ENCODE results near the gene TSPAN5.

The TSPAN5 gene

DNA sequence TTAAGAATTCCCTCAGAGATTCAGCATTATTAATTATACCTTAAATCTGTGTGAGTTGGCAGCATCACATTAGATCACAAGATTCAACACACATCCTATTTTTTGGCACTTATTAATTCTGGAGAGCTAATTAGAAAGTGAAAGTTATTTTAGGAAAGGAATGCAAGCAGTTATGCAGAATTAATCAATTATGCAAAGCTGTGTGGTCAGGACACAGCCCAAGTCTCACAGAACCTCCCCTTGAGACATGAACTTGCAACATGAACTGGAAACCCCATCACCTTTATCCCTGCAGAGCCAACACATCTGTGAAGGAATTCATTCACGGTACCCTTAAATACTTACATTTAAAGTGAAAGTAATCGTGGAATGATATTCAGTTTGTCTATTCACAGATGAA, 80.5 kb downstream of the TSPAN5 start:
- no peak for DNase-seq

DNA sequence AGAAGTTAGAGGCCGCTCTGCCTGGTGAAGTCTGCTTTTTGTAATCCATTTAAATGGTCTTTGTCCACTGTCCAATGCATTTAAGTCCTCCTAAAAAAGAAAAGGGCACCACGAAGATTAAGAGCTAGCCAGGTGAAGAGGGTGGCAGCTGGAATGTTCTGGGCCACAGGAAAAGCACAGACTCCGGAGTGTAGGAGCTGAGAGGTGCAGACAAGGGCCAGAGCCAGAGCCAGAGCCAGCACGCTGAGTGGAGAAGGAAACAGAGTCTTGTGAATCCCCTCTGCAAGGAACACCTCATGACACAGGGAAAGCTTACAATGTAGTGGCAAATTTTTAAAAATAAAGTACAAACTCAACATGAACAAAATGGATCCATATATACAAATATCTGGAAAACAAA, 83.6 kb downstream of the TSPAN5 start:
- DNase-seq = no peak

DNA sequence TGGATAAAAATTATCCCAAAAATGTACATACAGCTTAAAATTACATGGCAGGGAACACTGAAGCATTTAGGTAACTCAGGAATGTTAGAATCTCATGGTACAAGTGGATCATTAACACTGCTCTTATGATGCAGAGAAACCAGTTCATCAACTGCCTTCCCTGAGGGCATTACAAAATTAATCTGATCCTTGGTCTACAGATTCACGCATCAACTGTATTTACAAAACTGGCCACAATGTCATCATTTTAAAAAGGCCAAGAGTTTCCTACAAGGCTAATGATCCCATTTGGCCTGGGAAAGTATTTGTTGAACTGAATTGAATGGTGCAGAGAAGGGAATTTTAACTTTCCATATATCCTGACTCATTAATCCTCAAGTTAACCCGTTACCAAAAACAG, 84.6 kb downstream of the TSPAN5 start:
- no peak for DNase-seq

DNA sequence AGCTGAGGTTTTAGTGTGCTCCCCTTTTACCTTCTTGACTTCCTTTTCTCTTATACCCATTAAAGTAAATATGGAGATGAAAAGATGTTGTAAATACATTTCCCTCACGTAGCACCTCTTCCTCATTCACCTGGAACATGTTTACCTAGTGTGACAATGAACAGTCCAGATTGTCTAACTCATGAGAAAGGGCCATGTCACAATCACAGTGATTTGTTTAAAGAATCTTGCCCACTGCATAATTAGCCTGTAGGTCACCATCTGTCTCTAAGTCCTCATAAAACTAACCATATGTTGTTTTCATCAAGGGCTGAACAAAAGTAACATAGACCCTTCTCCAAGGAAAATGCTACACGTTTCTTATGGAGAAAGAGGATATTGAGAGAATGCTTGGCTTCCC, 85.7 kb downstream of the TSPAN5 start:
- peak; percentile 10 for DNase-seq

- DNase-seq = no peak
Observed at GRCh38 chr4:98571161-98571786, 87.1 kb downstream of the TSPAN5 start.

GRCh38 chr4:98570151-98570797, 88.1 kb downstream of the TSPAN5 start:
- DNase-seq = no peak

DNA sequence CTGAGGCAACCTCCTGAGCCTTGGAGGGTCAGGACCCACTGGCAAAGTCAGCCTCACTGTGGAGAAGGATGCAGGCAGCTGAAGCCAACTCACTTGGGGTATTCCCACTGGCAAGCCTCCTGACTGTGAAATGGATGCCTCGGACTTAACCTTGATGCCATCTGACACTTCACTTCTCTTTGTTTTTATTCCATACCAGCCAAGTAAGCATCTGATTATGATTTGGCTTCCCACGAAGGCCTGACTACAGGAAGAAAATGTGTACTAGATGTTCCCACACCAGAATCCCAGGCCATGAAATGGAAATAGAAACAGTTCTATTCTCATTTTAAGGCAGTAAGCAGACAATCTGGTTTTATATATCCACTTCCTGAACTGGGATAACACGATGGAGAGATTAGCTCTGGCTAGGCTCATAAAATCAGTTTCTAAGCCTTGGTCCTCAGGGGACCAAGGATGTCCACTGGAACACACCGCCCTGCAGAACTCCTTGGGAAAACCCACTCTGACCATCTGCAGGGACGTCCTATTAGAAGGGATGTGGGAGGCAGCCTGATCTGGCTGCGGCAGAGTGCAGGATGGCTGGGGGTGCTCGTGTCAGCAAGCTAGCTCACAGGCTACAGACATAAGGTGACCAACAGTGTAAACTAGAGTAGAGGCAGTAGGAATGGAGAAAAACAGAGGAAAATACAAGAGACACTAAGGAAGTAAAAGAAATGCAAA, 89.3 kb downstream of the TSPAN5 start:
- no peak for DNase-seq

- DNase-seq = no peak
Observed at GRCh38 chr4:98567611-98568010, 90.8 kb downstream of the TSPAN5 start.

DNA sequence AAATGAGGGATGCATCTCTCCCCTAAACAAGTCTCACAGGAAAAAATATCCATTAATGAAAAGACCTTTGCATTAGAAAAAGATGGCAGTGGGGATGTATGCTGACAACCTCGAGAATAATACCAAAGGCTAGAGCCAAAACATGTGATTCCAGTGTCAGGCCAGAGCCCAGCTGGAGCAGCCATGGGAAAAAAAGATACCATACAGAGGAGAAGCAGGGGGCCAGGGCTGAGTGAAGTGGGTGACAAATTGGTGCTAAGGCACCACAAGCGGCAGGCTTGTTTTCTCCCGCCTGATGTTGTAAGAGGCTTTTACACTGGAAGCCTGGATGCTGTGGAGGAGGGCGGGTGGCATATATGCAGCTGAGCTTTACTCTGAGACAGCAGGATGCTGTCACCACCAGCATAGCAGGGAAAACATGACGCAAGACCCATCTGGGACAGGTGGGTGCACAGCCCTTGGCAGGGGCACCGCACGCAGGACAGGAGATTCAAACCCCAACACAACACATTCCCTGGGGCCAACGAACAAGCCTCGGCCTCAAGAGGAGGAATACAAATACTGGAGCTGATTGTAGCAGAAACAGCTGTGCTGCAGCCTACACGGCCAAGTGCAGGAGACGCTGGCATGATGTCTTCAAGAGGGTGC, 91.9 kb downstream of the TSPAN5 start:
- no peak for DNase-seq

- DNase-seq = no peak
Observed at GRCh38 chr4:98565681-98566301, 92.6 kb downstream of the TSPAN5 start.

GRCh38 chr4:98564852-98565251, 93.6 kb downstream of the TSPAN5 start:
- DNase-seq = no peak

DNA sequence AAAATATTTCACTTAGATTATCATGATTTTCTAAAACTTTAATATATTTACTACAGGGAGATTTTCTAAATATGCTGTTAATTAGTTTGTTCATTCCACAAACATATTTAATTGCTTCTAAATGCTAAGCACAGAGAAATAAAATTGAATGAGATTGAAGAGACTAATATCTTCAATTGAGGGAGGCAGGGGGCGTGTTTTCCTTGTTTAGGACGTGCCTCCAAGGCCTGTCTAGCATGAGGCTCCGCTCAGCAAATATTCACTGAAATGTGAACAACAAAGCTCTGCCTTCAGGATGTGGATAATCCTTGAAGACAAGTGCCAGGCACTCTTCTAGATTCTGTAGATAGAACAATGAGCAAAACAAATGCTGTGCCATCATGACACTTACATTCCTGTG, 98.1 kb downstream of the TSPAN5 start:
- DNase-seq = no peak

DNA sequence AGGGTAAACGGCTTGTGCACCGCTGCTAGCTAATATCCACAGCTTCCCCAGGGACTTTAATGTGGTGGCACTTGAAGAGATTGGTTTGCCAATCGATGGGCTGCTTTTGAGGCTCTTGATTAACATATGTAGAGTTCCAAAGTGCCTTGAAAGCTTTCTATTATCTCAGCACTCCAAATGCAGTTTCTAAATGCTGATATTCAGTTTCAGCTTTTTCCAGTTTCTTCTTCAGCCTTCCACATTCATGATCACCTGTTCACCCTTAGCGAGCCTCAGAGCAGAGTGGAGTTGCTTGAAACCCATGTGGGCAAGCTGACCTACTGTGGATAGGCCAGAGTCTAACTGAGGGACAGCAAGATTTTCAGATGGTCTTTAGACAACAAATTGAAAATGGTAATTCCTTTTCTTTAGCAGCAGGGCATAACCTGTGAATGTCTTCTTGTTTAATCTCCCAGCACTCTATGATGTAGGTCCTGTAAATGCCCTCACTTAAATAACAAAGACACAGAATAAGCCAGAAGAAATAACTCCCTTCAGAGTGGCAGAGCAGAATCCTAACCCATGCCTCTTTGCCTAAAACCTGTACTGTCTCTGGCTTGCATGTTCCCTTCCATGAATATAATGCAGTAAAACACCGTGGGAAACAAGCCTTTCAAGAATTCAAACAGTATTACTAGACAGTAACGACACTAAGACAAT, 99.8 kb downstream of the TSPAN5 start:
- no peak for DNase-seq

- no peak for DNase-seq
Observed at GRCh38 chr4:98557194-98557892, 101.1 kb downstream of the TSPAN5 start.

GRCh38 chr4:98556451-98556850, 102.0 kb downstream of the TSPAN5 start:
- DNase-seq = no peak

DNA sequence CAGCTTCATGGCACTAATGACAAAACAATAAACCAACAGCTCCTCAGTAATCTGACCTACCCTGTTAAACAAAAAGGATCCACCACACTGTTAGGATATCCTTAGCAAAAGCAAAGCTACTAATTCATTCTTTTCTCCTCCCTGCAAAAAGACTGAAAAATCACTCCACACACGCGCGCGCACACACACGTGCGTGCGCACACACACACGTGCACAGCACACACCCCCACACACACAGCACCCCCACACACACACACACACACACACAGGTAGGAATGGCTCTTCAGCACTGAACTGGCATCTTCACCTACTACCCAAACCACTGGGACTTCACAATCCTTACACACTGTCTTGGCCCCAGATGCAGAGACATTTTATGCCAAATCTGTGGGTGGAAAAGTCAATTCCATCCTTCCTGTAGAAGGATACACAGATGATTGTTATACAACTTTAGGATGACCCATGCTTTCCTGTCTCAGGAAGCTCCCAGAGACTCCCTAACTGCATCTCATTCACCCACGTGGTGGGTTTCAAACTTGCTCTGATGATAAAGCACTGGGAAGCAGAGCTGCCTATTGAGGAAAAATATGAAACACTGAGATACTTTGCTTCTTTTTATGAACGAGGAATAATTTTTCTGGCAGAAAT, 102.5 kb downstream of the TSPAN5 start:
- DNase-seq = no peak

DNA sequence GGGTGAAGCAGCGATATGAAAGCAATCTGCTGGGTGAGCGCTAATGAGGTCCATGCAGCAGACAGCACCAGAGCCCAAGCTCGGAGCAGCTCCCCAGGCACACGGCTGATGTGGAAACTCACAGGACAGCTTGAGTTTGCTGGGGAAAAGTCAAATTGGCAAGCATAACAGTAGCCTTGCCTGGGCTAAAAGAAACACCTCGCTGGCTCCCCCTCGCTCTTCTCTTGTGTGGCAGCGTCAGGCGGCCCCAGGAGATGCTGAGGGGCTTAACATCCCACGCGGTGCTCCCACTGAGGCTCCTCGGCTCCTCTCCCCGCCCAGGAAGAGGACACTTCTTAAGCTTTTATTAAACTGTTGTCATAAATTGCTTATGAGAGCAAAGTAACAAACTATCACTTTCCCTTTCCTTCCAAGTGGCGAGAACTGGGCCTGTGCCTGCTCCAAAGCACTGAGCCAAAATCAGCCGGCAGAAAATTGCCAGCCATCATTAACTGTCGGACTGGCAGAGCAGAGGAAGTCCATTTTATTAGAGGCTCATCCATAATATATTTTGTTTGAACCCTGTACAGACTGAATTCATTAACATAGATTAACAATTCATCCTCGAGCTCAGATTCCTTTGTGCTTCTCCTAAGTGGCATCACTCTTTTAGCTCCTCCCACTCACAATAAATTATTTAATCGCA, 111.4 kb downstream of the TSPAN5 start:
- DNase-seq = no peak

DNA sequence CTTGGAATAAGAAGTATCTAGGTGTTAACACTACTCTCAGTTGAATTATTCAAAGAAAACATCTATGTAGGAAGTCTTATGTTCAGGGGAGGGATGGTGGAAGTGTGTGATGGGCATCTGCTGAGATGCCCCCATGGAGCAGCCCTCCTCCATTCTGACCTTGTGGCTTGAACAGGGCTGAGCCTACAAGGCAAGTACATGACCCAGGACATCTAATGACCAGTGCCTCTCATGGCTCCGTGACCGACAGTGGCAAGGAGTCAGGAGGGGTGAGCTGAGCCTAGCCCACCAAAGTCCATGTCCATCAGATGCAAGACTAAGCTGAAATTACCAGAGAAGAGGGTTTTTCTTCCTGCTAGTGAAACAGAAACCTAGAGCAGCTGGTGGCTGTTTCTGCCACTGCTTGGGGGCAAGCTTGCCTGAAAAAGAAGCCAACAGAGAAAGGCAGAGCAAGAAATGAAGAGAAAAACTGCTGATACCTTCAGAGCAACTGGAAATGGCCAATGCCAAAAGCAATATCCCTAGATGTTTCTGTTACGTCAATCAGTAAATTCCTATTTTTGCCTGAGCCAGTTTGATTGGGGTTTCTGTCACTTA, 113.5 kb downstream of the TSPAN5 start:
- no peak for DNase-seq

GRCh38 chr4:98544141-98544817, 114.1 kb downstream of the TSPAN5 start:
- DNase-seq = no peak

- no peak for DNase-seq
Observed at GRCh38 chr4:98542011-98542410, 116.4 kb downstream of the TSPAN5 start.

Measured in COR-L47 (cell line).